KOPT-K1 (cell line): ENCODE measurements around the gene IGSF9.

Experiments
- H3K27ac ChIP-seq: fragments of 200-600 bp; sonication (generic); 2 replicates; pipeline ENCODE4 v1.5.1; 2016; ENCODE audit warnings: antibody characterized with exemption, mild to moderate bottlenecking, low read depth, low read length; ENCODE audit not compliant: poor library complexity, severe bottlenecking
- H3K36me3 ChIP-seq: fragments of 200-600 bp; sonication (generic); 2 replicates; pipeline ENCODE4 v1.5.1; 2017; ENCODE audit warnings: antibody characterized with exemption, mild to moderate bottlenecking, low read length, moderate library complexity; ENCODE audit not compliant: insufficient read depth
- H3K9me3 ChIP-seq: fragments of 200-600 bp; sonication (generic); 2 replicates; pipeline ENCODE4 v1.5.1; 2017; ENCODE audit warnings: antibody characterized with exemption, low read length, mild to moderate bottlenecking; ENCODE audit not compliant: insufficient read depth, poor library complexity, severe bottlenecking

IGSF9 gene

GRCh38 chr1:159981351-159982055 lies 36.1 kb upstream of the IGSF9 start:
- Histone ChIP-seq H3K9me3 (no peaks in the 10 kb centered on the region), H3K27ac (no peak overlapping the region), H3K36me3 (no peaks in the 10 kb centered on the region)

DNA sequence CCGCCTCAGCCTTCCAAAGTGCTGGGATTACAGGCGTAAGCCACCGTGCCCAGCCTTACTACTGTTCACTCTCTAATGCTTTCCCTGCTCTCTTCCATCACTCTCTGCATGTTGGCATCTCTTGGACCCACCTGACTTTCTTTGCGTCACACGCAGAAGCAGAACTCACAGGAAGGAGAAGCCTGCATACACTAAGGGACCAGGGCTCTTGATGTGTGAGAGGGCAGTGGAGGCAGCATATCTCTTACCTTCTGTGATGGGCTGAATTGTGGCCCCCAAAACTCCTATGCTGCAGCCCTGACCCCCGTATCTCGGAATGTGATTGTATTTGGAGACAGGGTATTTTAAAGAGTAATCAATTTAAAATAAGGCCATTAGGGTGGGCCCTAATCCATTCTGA lies 35.4 kb upstream of the IGSF9 start:
- Histone ChIP-seq H3K9me3 (no peaks in the 10 kb centered on the region), H3K27ac (no peak overlapping the region), H3K36me3 (no peaks in the 10 kb centered on the region)

DNA sequence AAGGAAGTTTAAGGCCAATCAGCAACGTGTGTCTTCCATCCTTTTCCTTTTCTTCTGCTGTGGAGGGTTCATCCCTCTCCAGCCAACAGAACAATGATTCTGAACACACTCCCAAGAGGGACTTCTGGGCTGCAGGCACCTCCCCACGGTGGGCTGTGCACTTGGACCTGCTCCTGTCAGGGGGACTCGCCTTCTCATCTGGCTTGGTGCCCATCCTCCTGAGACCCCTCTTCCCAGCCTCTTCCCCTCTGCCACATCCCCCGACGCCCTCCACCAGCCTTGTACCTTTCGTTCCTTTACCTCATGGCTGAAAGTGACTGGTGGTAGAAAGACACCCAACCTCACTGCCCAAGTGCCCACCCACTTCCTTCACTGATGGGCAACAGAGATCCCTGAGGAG lies 34.7 kb upstream of the IGSF9 start:
- Histone ChIP-seq H3K9me3 (no peaks in the 10 kb centered on the region), H3K36me3 (no peaks in the 10 kb centered on the region), H3K27ac (no peak overlapping the region)

DNA sequence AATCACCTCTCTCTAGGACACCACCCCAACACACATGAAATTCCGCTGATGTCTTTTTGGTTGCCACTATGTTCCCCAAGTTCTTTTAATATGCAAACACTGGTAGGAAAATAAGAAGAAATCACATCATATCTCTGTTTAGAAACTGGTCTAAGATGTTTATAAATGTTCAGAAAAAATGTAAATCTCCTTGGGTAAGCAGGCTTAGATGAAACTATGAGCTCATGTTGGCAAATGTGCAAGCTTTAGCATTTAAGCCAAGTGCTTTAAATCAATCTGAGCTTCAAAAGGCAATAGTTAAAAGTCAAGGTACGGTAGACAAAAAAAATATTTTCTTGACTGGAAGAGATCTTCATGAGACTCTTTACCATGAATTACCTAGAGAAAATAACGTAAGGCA lies 33.8 kb upstream of the IGSF9 start:
- Histone ChIP-seq H3K36me3 (no peaks in the 10 kb centered on the region), H3K9me3 (no peaks in the 10 kb centered on the region)

DNA sequence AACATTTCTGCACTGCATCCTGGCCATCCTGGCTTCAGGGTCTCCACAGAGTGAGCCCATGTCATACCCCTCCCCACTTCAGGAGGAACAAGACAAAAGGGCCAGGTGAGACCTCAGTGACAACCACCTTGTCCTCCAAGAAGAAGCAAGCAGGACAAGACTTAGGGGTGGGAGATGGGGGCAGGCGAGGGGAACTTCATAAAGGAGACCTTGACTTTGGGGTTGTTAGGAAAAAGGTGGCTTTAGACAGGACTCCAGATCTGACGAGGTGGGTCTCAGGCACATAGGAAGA lies 32.6 kb upstream of the IGSF9 start:
- no peaks in the 10 kb centered on the region for H3K9me3 ChIP-seq
- no peak overlapping the region for H3K27ac ChIP-seq
- H3K36me3 ChIP-seq, result no peaks in the 10 kb centered on the region

More for the DNA sequence above, 33.8 kb upstream of the IGSF9 start:
- no peak overlapping the region for H3K27ac ChIP-seq

- Histone ChIP-seq H3K27ac (no peak overlapping the region), H3K9me3 (no peaks in the 10 kb centered on the region), H3K36me3 (no peaks in the 10 kb centered on the region)
These were observed 32.1 kb upstream of the IGSF9 start for GRCh38 chr1:159977364-159978106.

GRCh38 chr1:159974350-159974965 lies 29.0 kb upstream of the IGSF9 start:
- Histone ChIP-seq H3K27ac (no peak overlapping the region), H3K36me3 (no peaks in the 10 kb centered on the region), H3K9me3 (no peaks in the 10 kb centered on the region)

GRCh38 chr1:159973350-159973940 lies 28.0 kb upstream of the IGSF9 start:
- H3K9me3 ChIP-seq, result no peaks in the 10 kb centered on the region
- no peaks in the 10 kb centered on the region for H3K36me3 ChIP-seq
- no peak overlapping the region for H3K27ac ChIP-seq

- H3K9me3 ChIP-seq, result no peaks in the 10 kb centered on the region
- no peak overlapping the region for H3K27ac ChIP-seq
- no peaks in the 10 kb centered on the region for H3K36me3 ChIP-seq
These were observed 27.2 kb upstream of the IGSF9 start for GRCh38 chr1:159972443-159973205.

GRCh38 chr1:159970932-159971342 lies 25.5 kb upstream of the IGSF9 start:
- H3K36me3 ChIP-seq, result no peaks in the 10 kb centered on the region
- H3K9me3 ChIP-seq, result no peaks in the 10 kb centered on the region
- no peak overlapping the region for H3K27ac ChIP-seq

DNA sequence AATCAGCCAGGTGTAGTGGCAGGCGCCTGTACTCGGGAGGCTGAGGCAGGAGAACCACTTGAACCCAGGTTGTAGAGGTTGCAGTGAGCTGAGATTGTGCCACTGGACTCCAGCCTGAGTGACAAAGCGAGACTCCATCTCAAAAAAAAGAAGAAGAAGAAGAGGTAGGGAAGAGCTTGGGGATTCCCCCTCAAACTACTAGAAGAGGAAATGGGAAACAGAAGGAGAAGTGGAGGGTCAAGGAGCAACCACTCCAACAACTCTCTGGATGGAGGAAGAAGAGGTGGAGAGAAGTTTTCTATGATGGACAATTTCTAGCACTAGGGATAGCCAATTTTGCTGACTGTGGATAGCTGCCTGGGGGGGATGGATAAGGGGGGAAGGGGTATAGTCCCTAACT lies 23.5 kb upstream of the IGSF9 start:
- no peaks in the 10 kb centered on the region for H3K9me3 ChIP-seq
- no peaks in the 10 kb centered on the region for H3K36me3 ChIP-seq
- no peak overlapping the region for H3K27ac ChIP-seq

- Histone ChIP-seq H3K27ac (no peak overlapping the region), H3K36me3 (no peaks in the 10 kb centered on the region), H3K9me3 (no peaks in the 10 kb centered on the region)
These were observed 19.9 kb upstream of the IGSF9 start for GRCh38 chr1:159965263-159965662.

- H3K9me3 ChIP-seq, result no peaks in the 10 kb centered on the region
- no peaks in the 10 kb centered on the region for H3K36me3 ChIP-seq
- H3K27ac ChIP-seq, result no peak overlapping the region
These were observed 18.7 kb upstream of the IGSF9 start for GRCh38 chr1:159964144-159964543.

DNA sequence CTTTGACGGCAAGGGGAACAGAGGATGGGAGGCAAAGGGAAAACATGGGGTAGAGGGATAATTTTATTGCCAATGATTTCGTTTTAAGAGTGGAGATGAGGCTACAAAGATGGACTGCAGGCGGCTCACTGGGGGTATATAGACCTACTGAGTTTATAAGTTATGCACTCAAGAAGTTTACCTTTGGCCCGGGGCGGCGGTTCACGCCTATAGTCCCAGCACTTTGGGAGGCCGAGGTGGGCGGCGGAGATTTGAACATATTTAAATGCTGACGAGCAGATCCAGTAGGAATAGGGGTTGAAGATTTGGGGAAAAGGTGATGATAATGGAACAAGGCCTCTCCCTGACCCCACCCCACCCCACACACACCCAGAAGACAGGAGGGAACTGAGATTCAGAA lies 16.8 kb upstream of the IGSF9 start:
- Histone ChIP-seq H3K36me3 (no peaks in the 10 kb centered on the region), H3K27ac (no peak overlapping the region), H3K9me3 (no peaks in the 10 kb centered on the region)

- no peaks in the 10 kb centered on the region for H3K9me3 ChIP-seq
- H3K27ac ChIP-seq, result no peak overlapping the region
- H3K36me3 ChIP-seq, result no peaks in the 10 kb centered on the region
These were observed 16.2 kb upstream of the IGSF9 start for GRCh38 chr1:159961636-159962035.
